Breast epithelium (tissue), 4 donors: ENCODE measurements around the gene TNFSF13. TPM values are rescaled to one million over a fixed set of nuclear protein-coding genes. Genes with fewer than 3 reads are reported as not detected.

Experiments
- DNase-seq, 2 donors: peaks; one replicate each; pipeline ENCODE4 v3.0.0-alpha.2; 2019; ENCODE audit warnings: low spot score in 2 of 2
- H3K27ac ChIP-seq, 2 donors: fragments of 200-600 bp; sonication (generic) in 1 of 2; one replicate each; pipeline ENCODE4 v1.5.1; 2016 to 2019; ENCODE audit warnings: mild to moderate bottlenecking in 1 of 2
- H3K27me3 ChIP-seq, 2 donors: fragments of 200-600 bp; sonication (generic) in 1 of 2; one replicate each; pipeline versions ENCODE4 v1.5.1 to v1.6.0; 2017 to 2019; ENCODE audit warnings: control low read depth in 1 of 2, mild to moderate bottlenecking in 1 of 2
- H3K36me3 ChIP-seq: fragments of 200-600 bp; one replicate; pipeline ENCODE4 v1.5.1; 2019
- H3K4me1 ChIP-seq, 2 donors: fragments of 200-600 bp; sonication (generic); one replicate each; pipeline ENCODE4 v1.5.1; 2016 to 2019; ENCODE audit warnings: control low read depth in 1 of 2
- H3K4me3 ChIP-seq, 3 donors: fragments of 200-600 bp; sonication (generic); 1 replicate in 2 of 3; 2 replicates in 1 of 3; pipeline ENCODE4 v1.5.1; 2016 to 2019; ENCODE audit warnings: mild to moderate bottlenecking in 3 of 3, moderate library complexity in 2 of 3
- H3K9me3 ChIP-seq, 2 donors: fragments of 200-600 bp; sonication (generic) in 1 of 2; one replicate each; pipeline ENCODE4 v1.5.1; 2016 to 2019; ENCODE audit warnings: control low read depth in 1 of 2
- POLR2A ChIP-seq: fragments of 450-650 bp; IDR thresholded peaks from one replicate; pipeline ENCODE4 v1.6.1; 2016; ENCODE audit warnings: antibody characterized with exemption, mild to moderate bottlenecking, moderate library complexity
- POLR2AphosphoS5 ChIP-seq, 3 donors: sonication (generic); formaldehyde crosslinking; IDR thresholded peaks; one replicate each; pipeline ENCODE4 v1.6.1; 2017; ENCODE audit warnings: antibody characterized with exemption in 3 of 3
- intact Hi-C: fragments of 100-400 bp; cut with DNase I; formaldehyde crosslinking; loops from one replicate; pipeline ENCODE4 v1.15.1; 2023; ENCODE audit warnings: low total_unique reads
- total RNA-seq, 3 donors: library from RNA; depleted of rRNA; stranded (reverse); fragments of >200 nt; gene quantifications; one replicate each; pipeline ENCODE4 v1.1.0, GENCODE V29; 2016
- TF ChIP-seq, protein P1 (sequence below), 3 donors: fragments of 450-650 bp; IDR thresholded peaks; one replicate each; pipeline ENCODE4 v1.5.1; 2016 to 2017; ENCODE audit warnings: antibody characterized with exemption in 3 of 3, mild to moderate bottlenecking in 3 of 3, moderate library complexity in 3 of 3

The TNFSF13 gene
- total RNA-seq, 3 donors from 2014 or later, result 25.2 to 36.7 (median 33.6) TPM

DNA sequence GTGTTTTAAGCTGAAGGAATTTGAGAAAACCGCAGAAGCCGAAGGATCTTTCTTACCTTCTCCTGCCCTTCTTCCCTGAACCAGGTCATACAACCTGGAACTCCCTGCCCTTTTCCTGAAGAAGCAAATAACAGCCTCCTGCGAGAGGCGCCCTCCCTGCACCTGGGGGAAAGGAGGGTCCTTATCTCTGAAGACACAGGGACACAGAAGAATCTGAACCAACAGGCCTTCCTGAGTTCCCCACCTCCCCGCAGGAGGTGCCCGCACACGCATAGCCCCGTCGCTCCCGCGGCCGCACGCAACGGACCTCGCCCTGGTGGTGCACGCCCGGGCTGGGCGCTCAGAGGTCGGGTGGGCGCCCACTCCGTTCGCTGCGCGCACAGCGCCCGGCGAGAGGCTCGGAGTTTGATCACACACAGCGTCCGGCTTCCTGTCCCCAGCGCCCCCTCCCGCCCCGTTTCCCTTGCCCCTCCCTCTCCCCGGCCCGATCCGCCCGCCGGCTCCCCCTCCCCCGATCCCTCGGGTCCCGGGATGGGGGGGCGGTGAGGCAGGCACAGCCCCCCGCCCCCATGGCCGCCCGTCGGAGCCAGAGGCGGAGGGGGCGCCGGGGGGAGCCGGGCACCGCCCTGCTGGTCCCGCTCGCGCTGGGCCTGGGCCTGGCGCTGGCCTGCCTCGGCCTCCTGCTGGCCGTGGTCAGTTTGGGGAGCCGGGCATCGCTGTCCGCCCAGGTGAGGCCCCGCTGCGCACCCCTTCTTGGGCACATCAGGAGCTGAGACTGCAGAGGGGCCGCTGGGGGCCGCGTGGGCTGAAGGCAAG lies 9.8 kb upstream of the TNFSF13 start, which contains the start of gene TNFSF12:
TNFSF12 (plus strand) TSS at position 474 of the 816 bp plus-strand sequence; CDS start at position 570, 96 bp downstream.
- H3K9me3 ChIP-seq, result no peaks in the 10 kb centered on the region
- no peaks in the 10 kb centered on the region for H3K27me3 ChIP-seq
- intact Hi-C loops, result no loop called here
- no peaks in the 10 kb centered on the region for H3K36me3 ChIP-seq
- peak within 1 kb of the TSS; percentile 89 to 94 for H3K27ac ChIP-seq
- TF ChIP-seq POLR2A, result no peak
- TF ChIP-seq, protein P1, sequence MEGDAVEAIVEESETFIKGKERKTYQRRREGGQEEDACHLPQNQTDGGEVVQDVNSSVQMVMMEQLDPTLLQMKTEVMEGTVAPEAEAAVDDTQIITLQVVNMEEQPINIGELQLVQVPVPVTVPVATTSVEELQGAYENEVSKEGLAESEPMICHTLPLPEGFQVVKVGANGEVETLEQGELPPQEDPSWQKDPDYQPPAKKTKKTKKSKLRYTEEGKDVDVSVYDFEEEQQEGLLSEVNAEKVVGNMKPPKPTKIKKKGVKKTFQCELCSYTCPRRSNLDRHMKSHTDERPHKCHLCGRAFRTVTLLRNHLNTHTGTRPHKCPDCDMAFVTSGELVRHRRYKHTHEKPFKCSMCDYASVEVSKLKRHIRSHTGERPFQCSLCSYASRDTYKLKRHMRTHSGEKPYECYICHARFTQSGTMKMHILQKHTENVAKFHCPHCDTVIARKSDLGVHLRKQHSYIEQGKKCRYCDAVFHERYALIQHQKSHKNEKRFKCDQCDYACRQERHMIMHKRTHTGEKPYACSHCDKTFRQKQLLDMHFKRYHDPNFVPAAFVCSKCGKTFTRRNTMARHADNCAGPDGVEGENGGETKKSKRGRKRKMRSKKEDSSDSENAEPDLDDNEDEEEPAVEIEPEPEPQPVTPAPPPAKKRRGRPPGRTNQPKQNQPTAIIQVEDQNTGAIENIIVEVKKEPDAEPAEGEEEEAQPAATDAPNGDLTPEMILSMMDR (IDR thresholded peaks at IDR 0.05), result peak in 2 of 3 donors; percentile 12 to 14
- H3K4me3 ChIP-seq, result peak within 1 kb of the TSS; percentile 67 to 77 (median 76)
- peaks cover 2 to 6% of the 10 kb centered on the region in 2 donors for H3K4me1 ChIP-seq
- DNase-seq, result peak; percentile 27 to 70

DNA sequence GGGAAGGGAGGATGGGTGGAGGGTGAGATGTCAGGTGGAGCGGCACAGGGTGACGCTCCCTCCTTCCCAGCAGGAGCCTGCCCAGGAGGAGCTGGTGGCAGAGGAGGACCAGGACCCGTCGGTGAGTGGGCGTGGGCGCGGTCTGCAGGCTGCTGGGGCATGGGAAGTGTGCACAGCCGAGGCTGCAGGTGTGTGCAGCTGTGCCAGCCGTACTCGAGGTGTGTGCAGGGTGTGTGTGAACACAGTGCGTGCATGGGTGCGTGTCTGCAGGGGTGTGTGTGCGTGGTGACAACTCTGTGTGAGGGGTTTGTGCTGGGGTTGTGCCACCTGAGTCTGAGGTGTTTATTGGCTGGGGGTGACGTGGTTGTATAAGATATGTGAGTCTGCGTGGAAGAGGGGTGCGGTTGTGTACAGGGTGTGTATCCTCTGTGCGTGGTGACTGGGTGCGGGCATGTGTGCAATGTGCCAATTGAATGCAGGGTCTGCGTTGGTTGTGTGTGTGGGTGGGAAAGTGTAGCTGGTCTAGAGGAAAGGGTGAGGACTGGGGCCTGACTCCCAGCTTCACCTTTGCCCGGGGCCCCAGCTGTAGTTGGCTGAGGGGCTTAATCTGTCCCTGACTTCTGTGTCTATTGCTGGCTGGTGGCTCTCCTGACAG lies 9.0 kb upstream of the TNFSF13 start:
- intact Hi-C loops, result no loop called here
- Histone ChIP-seq H3K27me3 (no peaks in the 10 kb centered on the region), H3K4me1 (peaks cover 2 to 6% of the 10 kb centered on the region in 2 donors), H3K9me3 (no peaks in the 10 kb centered on the region), H3K4me3 (peak overlapping the region; percentile 67 to 77 (median 76)), H3K27ac (peak overlapping the region; percentile 89 to 94), H3K36me3 (no peaks in the 10 kb centered on the region)
- DNase-seq, result no peak
- no peak for TF ChIP-seq POLR2AphosphoS5 (IDR thresholded peaks at IDR 0.05)
- TF ChIP-seq POLR2A, result no peak
- TF ChIP-seq, protein P1 (IDR thresholded peaks at IDR 0.05), result no peak

GRCh38 chr17:7550344-7550743 lies 8.2 kb upstream of the TNFSF13 start:
- Histone ChIP-seq H3K4me3 (peak overlapping the region in 1 of 3 donors; percentile 76), H3K9me3 (no peaks in the 10 kb centered on the region), H3K36me3 (no peaks in the 10 kb centered on the region), H3K27ac (peak overlapping the region; percentile 89 to 94), H3K27me3 (no peaks in the 10 kb centered on the region), H3K4me1 (peaks cover 2 to 6% of the 10 kb centered on the region in 2 donors)
- intact Hi-C loops, result no loop called here
- no peak for TF ChIP-seq POLR2AphosphoS5 (IDR thresholded peaks at IDR 0.05)
- no peak for TF ChIP-seq POLR2A
- TF ChIP-seq, protein P1 (IDR thresholded peaks at IDR 0.05), result no peak
- DNase-seq, result no peak

DNA sequence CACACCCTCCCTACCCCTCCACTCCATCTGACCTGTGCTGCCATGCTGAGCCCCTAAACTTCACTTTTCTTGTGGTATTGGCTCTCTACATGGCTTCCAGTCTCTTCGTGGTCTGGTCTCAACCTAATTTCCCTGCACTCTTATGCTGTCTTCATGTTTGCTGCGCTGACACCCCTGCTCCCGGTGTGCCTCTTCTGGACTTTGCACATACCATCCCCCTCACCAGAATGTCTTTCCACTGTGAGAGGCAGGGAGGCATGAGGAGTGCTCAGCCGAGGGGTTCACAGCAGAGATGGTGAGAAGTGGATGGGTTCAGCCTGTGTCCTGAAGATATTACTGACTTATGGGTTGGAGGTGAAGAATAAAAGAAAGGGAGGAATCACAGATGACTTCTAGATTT lies 7.2 kb upstream of the TNFSF13 start:
- H3K27me3 ChIP-seq, result no peaks in the 10 kb centered on the region
- intact Hi-C loops, result no loop called here
- H3K36me3 ChIP-seq, result no peaks in the 10 kb centered on the region
- no peak overlapping the region for H3K27ac ChIP-seq
- peaks cover 2 to 6% of the 10 kb centered on the region in 2 donors for H3K4me1 ChIP-seq
- no peak for DNase-seq
- H3K4me3 ChIP-seq, result no peak overlapping the region
- TF ChIP-seq POLR2AphosphoS5 (IDR thresholded peaks at IDR 0.05) (no peak), POLR2A (no peak)
- TF ChIP-seq, protein P1 (IDR thresholded peaks at IDR 0.05), result no peak
- no peaks in the 10 kb centered on the region for H3K9me3 ChIP-seq

DNA sequence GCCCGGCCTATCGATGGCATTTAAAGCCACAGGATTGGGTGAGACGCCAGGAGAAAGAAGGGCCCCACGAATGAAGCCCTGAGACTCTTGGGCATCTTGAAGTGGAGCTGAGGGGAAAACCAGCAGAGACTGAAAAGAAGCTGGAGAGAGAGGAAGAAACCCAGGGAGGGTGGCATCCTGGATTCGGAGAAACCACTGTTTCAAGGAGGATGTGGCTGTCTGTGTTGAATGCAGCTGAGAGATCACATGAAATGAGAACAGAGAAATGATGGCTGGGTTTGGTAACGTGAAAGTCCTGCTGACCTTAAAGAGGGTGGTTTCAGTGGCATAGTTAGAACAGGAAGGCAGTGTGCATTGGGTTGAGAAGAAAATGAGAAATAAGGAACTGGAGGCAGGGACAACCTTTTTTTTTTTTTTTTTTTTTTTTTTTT lies 5.9 kb upstream of the TNFSF13 start:
- TF ChIP-seq, protein P1 (IDR thresholded peaks at IDR 0.05), result no peak
- TF ChIP-seq POLR2A, result no peak
- no peak for TF ChIP-seq POLR2AphosphoS5 (IDR thresholded peaks at IDR 0.05)
- no peak for DNase-seq
- Histone ChIP-seq H3K27me3 (no peaks in the 10 kb centered on the region), H3K27ac (no peak overlapping the region), H3K36me3 (no peaks in the 10 kb centered on the region), H3K9me3 (no peaks in the 10 kb centered on the region), H3K4me3 (no peak overlapping the region), H3K4me1 (peaks cover 8 to 12% of the 10 kb centered on the region in 2 donors)
- intact Hi-C loops, result no loop called here
